ENCODE results near the gene STX8.

STX8 gene

DNA sequence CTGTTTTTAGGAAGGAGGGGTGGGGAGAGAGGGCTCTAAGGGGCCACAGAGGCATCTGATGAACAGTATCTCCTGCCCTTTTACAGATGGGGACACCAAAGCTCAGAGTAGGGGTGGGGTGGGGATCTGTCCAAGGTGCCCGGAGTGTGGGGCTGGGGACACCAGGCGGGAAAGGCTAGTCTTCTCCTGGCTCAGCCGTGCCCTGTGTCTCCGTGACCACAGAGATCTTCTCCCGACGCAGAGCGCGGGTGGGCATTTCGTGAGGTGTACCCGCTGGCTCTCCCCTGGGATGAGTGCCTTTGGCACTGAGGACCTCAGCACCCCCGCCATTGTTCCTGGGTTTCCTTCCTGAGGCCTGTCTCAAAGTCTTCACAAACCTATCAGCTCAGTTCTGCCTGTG is 344.8 kb downstream of the STX8 start:
- Histone ChIP-seq H3K14ac (ENCODE audit: low read length) (no peak overlapping the region), H2BK120ac (ENCODE audit: low read depth, low read length) (no peak overlapping the region), H3K23ac (ENCODE audit: low read depth, low read length, poor library complexity) (no peak overlapping the region), H4K91ac (ENCODE audit: low read depth, low read length, poor library complexity) (no peak overlapping the region), H3K4ac (ENCODE audit: low read length) (no peak overlapping the region), H4K8ac (ENCODE audit: low read depth, low read length) (no peak overlapping the region), H3K79me1 (ENCODE audit: low read depth, low read length) (peaks cover 3% of the 10 kb centered on the region), H2BK15ac (ENCODE audit: low read length) (no peak overlapping the region), H2AK5ac (ENCODE audit: low read depth, low read length) (peak overlapping the region; percentile 19), H3K27me3 (ENCODE audit: control insufficient read depth in 3 of 3, insufficient read depth in 3 of 3, low read depth in 1 of 3, low read length in 3 of 3) (peaks cover 0 to 13% (median 0%) of the 10 kb centered on the region in 3 experiments), H3K4me3 (ENCODE audit: low read length in 2 of 2) (no peak overlapping the region), H3K27ac (replicated peaks; ENCODE audit: low read length) (no peak overlapping the region), H2AFZ (ENCODE audit: low read length) (no peak overlapping the region), H3K4me1 (ENCODE audit: control insufficient read depth in 2 of 2, insufficient read depth in 1 of 2, low read depth in 1 of 2, low read length in 2 of 2) (peaks cover 0 to 10% of the 10 kb centered on the region in 2 donors), H3K9ac (ENCODE audit: low read depth, low read length, poor library complexity) (no peak overlapping the region), H3K18ac (ENCODE audit: low read length) (peak overlapping the region; percentile 58), H3K4me2 (ENCODE audit: insufficient read depth, low read length, poor library complexity, severe bottlenecking) (no peak overlapping the region), H3K9me3 (replicated peaks in 1 of 2; ENCODE audit: control insufficient read depth in 2 of 2, insufficient read depth in 1 of 2, low read depth in 1 of 2, low read length in 2 of 2) (peaks cover 0 to 9% of the 10 kb centered on the region in 2 donors), H3K36me3 (replicated peaks in 1 of 2; ENCODE audit: control insufficient read depth in 2 of 2, insufficient read depth in 2 of 2, low read length in 2 of 2) (peaks cover 0 to 2% of the 10 kb centered on the region in 2 donors), H2BK12ac (ENCODE audit: low read length) (no peak overlapping the region), H2BK5ac (ENCODE audit: low read length) (no peak overlapping the region)
- WGBS, 2 donors (ENCODE audit: extremely low coverage in 2 of 2, insufficient read length in 2 of 2, insufficient replicate concordance in 1 of 2): no CpG with 5 or more reads among the region's 11 CpGs
- no peak for DNase-seq (ENCODE audit: low spot score)

- peaks cover 0 to 13% (median 0%) of the 10 kb centered on the region in 3 experiments for H3K27me3 ChIP-seq (ENCODE audit: control insufficient read depth in 3 of 3, insufficient read depth in 3 of 3, low read depth in 1 of 3, low read length in 3 of 3)
- no peak overlapping the region for H2AFZ ChIP-seq (ENCODE audit: low read length)
- H3K4me3 ChIP-seq (ENCODE audit: low read length in 2 of 2): no peak overlapping the region
- no peak overlapping the region for H3K27ac ChIP-seq (replicated peaks; ENCODE audit: low read length)
- H3K79me1 ChIP-seq (ENCODE audit: low read depth, low read length): peaks cover 3% of the 10 kb centered on the region
- no peak overlapping the region for H3K4ac ChIP-seq (ENCODE audit: low read length)
- H4K91ac ChIP-seq (ENCODE audit: low read depth, low read length, poor library complexity): no peak overlapping the region
- H3K9ac ChIP-seq (ENCODE audit: low read depth, low read length, poor library complexity): no peak overlapping the region
- H2BK5ac ChIP-seq (ENCODE audit: low read length): no peak overlapping the region
- H2BK12ac ChIP-seq (ENCODE audit: low read length): no peak overlapping the region
- H3K36me3 ChIP-seq (replicated peaks in 1 of 2; ENCODE audit: control insufficient read depth in 2 of 2, insufficient read depth in 2 of 2, low read length in 2 of 2): peaks cover 0 to 2% of the 10 kb centered on the region in 2 donors
- H2AK5ac ChIP-seq (ENCODE audit: low read depth, low read length): peak overlapping the region; percentile 56
- no peak overlapping the region for H3K14ac ChIP-seq (ENCODE audit: low read length)
- no peak overlapping the region for H3K4me2 ChIP-seq (ENCODE audit: insufficient read depth, low read length, poor library complexity, severe bottlenecking)
- peaks cover 0 to 9% of the 10 kb centered on the region in 2 donors for H3K9me3 ChIP-seq (replicated peaks in 1 of 2; ENCODE audit: control insufficient read depth in 2 of 2, insufficient read depth in 1 of 2, low read depth in 1 of 2, low read length in 2 of 2)
- no CpG with 5 or more reads among the region's 15 CpGs for WGBS, 2 donors (ENCODE audit: extremely low coverage in 2 of 2, insufficient read length in 2 of 2, insufficient replicate concordance in 1 of 2)
- H2BK15ac ChIP-seq (ENCODE audit: low read length): peak overlapping the region; percentile 37
- no peak for DNase-seq (ENCODE audit: low spot score)
- no peak overlapping the region for H4K8ac ChIP-seq (ENCODE audit: low read depth, low read length)
- H2BK120ac ChIP-seq (ENCODE audit: low read depth, low read length): no peak overlapping the region
- no peak overlapping the region for H3K18ac ChIP-seq (ENCODE audit: low read length)
- peak overlapping the region; percentile 55 for H3K23ac ChIP-seq (ENCODE audit: low read depth, low read length, poor library complexity)
- H3K4me1 ChIP-seq (ENCODE audit: control insufficient read depth in 2 of 2, insufficient read depth in 1 of 2, low read depth in 1 of 2, low read length in 2 of 2): peaks cover 0 to 12% of the 10 kb centered on the region in 2 donors
Measured at GRCh38 chr17:9230346-9230745, 345.3 kb downstream of the STX8 start.

DNA sequence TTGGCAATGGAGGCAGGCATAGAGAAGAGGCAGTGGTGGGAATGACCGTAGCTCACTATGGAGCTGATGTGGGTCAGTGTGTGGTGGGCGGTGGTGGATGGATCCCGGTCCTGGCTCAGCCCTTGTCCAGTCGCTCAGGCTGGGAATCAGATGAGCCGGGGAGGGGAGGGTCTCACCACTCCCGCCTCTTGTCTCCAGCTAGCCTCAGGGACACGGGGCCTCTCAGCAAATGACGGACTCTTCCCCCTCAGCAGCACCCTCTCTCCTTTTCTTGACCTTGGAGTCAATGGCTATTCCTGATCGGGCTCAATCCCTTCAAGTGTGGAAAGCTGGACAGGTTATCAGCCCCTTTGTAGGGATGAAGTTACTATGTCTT is 345.8 kb downstream of the STX8 start:
- Histone ChIP-seq H2BK5ac (ENCODE audit: low read length) (no peak overlapping the region), H2AK5ac (ENCODE audit: low read depth, low read length) (peak overlapping the region; percentile 56), H3K27ac (replicated peaks; ENCODE audit: low read length) (no peak overlapping the region), H2AFZ (ENCODE audit: low read length) (no peak overlapping the region), H3K18ac (ENCODE audit: low read length) (no peak overlapping the region), H3K4ac (ENCODE audit: low read length) (no peak overlapping the region), H3K36me3 (replicated peaks in 1 of 2; ENCODE audit: control insufficient read depth in 2 of 2, insufficient read depth in 2 of 2, low read length in 2 of 2) (peaks cover 0 to 2% of the 10 kb centered on the region in 2 donors), H3K4me3 (ENCODE audit: low read length in 2 of 2) (no peak overlapping the region), H4K8ac (ENCODE audit: low read depth, low read length) (no peak overlapping the region), H3K4me1 (ENCODE audit: control insufficient read depth in 2 of 2, insufficient read depth in 1 of 2, low read depth in 1 of 2, low read length in 2 of 2) (peaks cover 0 to 14% of the 10 kb centered on the region in 2 donors), H2BK120ac (ENCODE audit: low read depth, low read length) (no peak overlapping the region), H2BK12ac (ENCODE audit: low read length) (no peak overlapping the region), H3K9ac (ENCODE audit: low read depth, low read length, poor library complexity) (no peak overlapping the region), H3K23ac (ENCODE audit: low read depth, low read length, poor library complexity) (peak overlapping the region; percentile 17), H3K14ac (ENCODE audit: low read length) (no peak overlapping the region), H3K9me3 (replicated peaks in 1 of 2; ENCODE audit: control insufficient read depth in 2 of 2, insufficient read depth in 1 of 2, low read depth in 1 of 2, low read length in 2 of 2) (peaks cover 0 to 9% of the 10 kb centered on the region in 2 donors), H4K91ac (ENCODE audit: low read depth, low read length, poor library complexity) (no peak overlapping the region), H2BK15ac (ENCODE audit: low read length) (peak overlapping the region; percentile 37), H3K27me3 (ENCODE audit: control insufficient read depth in 3 of 3, insufficient read depth in 3 of 3, low read depth in 1 of 3, low read length in 3 of 3) (peaks cover 0 to 13% (median 0%) of the 10 kb centered on the region in 3 experiments), H3K79me1 (ENCODE audit: low read depth, low read length) (peaks cover 3% of the 10 kb centered on the region), H3K4me2 (ENCODE audit: insufficient read depth, low read length, poor library complexity, severe bottlenecking) (no peak overlapping the region)
- WGBS, 2 donors (ENCODE audit: extremely low coverage in 2 of 2, insufficient read length in 2 of 2, insufficient replicate concordance in 1 of 2): no CpG with 5 or more reads among the region's 9 CpGs
- DNase-seq (ENCODE audit: low spot score): no peak

DNA sequence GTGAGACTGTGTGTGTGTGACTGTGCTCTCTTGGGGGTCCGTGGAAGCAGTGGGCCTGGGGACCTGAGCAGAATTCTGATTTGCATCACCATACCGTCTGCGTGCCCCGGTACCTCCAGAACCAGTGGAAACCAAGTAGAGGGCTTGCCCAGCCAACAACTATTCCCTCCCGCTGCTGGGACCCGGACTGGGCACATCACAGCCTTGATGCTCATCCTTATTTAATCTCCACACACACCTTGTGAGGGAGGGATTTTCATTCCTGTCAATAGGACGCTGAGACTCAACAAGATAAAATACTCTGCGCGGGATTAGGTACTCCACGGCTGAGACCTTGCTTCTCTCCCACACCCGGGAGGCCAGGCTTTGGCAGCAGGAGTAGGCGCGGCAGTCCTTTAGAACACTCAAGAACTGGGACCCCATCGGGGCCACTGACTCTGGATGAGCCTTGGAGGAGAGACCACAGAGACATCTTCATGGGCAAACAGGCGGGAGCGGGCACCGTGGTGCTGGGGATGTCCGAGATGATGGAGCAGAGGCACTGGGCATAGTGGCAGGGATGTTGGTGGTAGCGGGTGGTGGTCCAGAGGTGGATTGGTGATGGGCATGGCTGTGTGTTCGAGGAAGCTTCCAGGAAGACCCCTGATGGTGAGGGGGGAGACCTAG is 346.3 kb downstream of the STX8 start:
- Histone ChIP-seq H2BK120ac (ENCODE audit: low read depth, low read length) (no peak overlapping the region), H4K91ac (ENCODE audit: low read depth, low read length, poor library complexity) (no peak overlapping the region), H3K36me3 (replicated peaks in 1 of 2; ENCODE audit: control insufficient read depth in 2 of 2, insufficient read depth in 2 of 2, low read length in 2 of 2) (peaks cover 0 to 2% of the 10 kb centered on the region in 2 donors), H3K18ac (ENCODE audit: low read length) (no peak overlapping the region), H2AFZ (ENCODE audit: low read length) (no peak overlapping the region), H3K4me2 (ENCODE audit: insufficient read depth, low read length, poor library complexity, severe bottlenecking) (no peak overlapping the region), H3K79me1 (ENCODE audit: low read depth, low read length) (peaks cover 3% of the 10 kb centered on the region), H2AK5ac (ENCODE audit: low read depth, low read length) (peak overlapping the region; percentile 24), H3K9me3 (replicated peaks in 1 of 2; ENCODE audit: control insufficient read depth in 2 of 2, insufficient read depth in 1 of 2, low read depth in 1 of 2, low read length in 2 of 2) (peaks cover 0 to 9% of the 10 kb centered on the region in 2 donors), H3K14ac (ENCODE audit: low read length) (no peak overlapping the region), H3K27ac (replicated peaks; ENCODE audit: low read length) (no peak overlapping the region), H2BK12ac (ENCODE audit: low read length) (no peak overlapping the region), H3K23ac (ENCODE audit: low read depth, low read length, poor library complexity) (peak overlapping the region; percentile 17), H2BK5ac (ENCODE audit: low read length) (no peak overlapping the region), H3K9ac (ENCODE audit: low read depth, low read length, poor library complexity) (no peak overlapping the region), H3K4me1 (ENCODE audit: control insufficient read depth in 2 of 2, insufficient read depth in 1 of 2, low read depth in 1 of 2, low read length in 2 of 2) (peaks cover 0 to 15% of the 10 kb centered on the region in 2 donors), H4K8ac (ENCODE audit: low read depth, low read length) (no peak overlapping the region), H3K4ac (ENCODE audit: low read length) (no peak overlapping the region), H3K4me3 (ENCODE audit: low read length in 2 of 2) (peak overlapping the region in 1 of 2 donors; percentile 56), H3K27me3 (ENCODE audit: control insufficient read depth in 3 of 3, insufficient read depth in 3 of 3, low read depth in 1 of 3, low read length in 3 of 3) (peaks cover 0 to 13% (median 0%) of the 10 kb centered on the region in 3 experiments), H2BK15ac (ENCODE audit: low read length) (peak overlapping the region; percentile 37)
- no peak for DNase-seq (ENCODE audit: low spot score)
- WGBS, 2 donors (ENCODE audit: extremely low coverage in 2 of 2, insufficient read length in 2 of 2, insufficient replicate concordance in 1 of 2): no CpG with 5 or more reads among the region's 20 CpGs
